Pulmonary artery endothelial cell (primary cell): ENCODE measurements around the gene FLII. TPM values are rescaled to one million over a fixed set of nuclear protein-coding genes. Genes with fewer than 3 reads are reported as not detected.

Experiments
- DNase-seq: peaks from one replicate; pipeline ENCODE4 v3.0.0-alpha.2; 2011; ENCODE audit warnings: low read depth, low spot score
- total RNA-seq: library from RNA; depleted of rRNA; stranded (reverse); fragments of >200 nt; gene quantifications from 2 replicates; pipeline ENCODE4 v1.2.3, GENCODE V29; 2014

FLII gene
- total RNA-seq, 1 donor from 2014 or later = 515 TPM

DNA sequence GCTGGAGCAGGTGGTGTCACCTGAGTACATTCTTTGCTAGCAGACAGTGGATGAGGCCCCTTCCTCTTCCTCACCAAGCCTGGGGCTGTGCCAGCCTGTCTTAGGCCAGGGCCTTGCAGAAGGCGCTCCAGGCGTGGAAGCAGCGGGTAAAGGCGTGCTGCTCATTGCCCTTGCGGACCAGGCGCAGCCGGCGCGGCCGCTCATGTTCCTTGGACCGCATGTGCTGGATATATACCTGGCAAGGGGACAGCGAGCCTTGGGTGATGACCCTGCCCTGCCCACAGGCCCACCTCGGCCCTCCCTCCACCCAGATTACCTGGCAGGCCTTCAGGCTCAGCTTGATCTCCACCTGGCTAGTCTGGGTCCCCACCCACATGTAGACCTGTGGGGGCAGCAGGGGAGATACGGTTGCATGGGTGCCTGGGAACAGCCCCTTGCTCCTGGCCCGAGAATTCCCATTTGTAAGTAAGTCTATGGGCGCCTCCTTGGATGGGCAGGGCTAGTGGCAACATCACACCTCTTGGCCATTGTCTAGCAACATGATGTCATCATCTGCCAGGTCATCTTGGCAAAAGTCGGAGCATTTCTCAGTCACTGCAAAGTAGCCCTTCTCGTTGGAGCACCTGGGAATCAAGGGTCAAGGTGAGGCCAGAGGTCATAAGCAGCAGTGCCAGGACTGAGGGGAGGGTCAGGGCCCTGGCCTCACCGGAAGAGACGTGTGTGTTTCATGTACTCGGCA lies 13.3 kb downstream of the FLII start:
- no peak for DNase-seq

DNA sequence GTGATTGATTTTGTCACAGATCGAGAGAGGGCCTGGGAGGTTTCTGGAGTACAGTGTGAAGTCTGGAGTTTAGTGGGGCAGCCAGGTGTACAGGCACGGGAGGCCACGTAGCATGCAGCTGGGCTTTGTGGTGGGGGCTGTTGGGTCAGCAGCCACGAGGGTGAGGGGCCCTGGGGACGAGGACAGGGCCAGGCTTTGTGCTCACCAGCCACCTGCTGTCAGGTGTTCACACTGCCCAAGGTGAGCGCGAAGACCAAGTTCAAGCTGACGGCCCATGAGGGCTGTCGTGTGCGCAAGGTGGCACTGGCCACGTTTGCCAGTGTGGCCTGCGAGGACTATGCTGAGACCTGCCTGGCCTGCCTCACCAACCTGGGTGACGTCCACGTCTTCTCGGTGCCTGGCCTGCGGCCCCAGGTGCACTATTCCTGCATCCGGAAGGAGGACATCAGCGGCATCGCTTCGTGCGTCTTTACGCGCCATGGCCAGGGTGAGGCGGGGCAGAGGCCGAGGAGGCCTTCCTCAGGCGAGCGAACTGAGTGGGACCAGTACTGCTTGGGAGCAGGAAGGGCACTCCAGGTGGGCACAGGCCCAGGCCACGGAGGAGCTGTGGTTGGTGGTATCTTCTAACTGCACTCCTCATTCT lies 17.2 kb downstream of the FLII start:
- DNase-seq = no peak

DNA sequence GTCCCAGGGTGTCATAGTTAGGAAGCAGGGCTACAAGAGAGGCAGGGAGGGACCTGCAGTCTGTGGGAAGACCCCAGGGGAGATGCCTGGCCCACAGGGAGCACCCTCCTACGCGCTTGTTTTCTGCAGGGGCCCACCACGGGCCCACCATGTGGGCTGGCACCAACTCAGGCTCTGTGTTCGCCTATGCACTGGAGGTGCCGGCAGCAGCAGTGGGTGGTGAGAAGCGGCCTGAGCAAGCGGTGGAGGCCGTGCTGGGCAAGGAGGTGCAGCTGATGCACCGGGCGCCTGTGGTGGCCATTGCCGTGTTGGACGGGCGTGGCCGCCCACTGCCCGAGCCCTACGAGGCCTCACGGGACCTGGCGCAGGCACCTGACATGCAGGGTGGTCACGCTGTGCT lies 18.1 kb downstream of the FLII start:
- DNase-seq = no peak

DNA sequence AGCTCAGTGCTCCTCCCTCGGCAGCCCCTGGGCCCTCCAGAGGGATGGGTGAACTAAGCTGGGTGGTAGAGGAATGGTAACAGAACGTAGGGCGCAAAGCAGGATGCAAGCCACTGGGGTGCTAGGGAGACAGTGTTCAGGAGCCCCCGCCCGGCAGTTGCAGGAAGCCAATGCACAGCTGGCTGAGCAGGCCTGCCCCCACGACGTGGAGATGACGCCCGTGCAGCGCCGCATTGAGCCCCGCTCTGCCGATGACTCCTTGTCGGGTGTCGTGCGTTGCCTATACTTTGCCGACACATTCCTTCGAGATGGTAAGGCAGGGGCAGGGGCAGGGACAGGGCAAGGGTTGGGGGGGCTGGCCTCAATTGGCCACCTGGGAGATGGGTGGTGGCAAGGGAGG lies 20.2 kb downstream of the FLII start:
- no peak for DNase-seq

DNA sequence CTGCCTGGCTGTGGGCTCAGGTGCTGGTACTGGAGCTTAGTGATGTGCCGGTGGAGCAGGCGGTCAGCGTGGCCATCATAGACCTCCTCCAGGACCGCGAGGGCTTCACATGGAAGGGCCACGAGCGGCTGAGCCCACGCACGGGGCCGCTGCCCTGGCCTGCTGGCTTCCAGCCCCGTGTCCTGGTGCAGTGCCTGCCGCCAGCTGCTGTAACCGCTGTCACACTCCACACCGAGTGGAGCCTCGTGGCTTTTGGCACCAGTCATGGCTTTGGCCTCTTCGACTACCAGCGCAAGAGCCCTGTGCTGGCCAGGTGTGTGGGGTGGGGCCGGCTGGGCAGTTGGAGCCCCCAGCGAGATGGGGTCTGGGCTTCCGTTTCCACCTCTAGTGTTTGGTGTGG lies 21.1 kb downstream of the FLII start:
- no peak for DNase-seq

DNA sequence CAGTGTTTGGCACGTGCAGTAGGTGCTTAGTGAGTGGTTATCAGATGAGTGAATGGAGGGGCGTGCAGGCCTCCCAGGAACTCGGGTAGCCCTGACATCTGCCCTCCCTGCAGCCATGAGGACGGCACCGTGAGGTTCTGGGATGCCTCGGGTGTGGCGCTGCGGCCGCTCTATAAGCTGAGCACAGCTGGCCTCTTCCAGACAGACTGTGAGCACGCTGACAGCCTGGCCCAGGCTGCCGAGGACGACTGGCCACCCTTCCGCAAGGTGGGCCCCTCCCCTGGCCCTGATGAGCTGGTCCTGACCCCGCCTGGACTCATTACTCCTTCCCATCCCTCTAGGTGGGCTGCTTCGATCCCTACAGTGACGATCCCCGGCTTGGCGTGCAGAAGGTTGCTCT lies 22.0 kb downstream of the FLII start:
- DNase-seq = no peak

DNA sequence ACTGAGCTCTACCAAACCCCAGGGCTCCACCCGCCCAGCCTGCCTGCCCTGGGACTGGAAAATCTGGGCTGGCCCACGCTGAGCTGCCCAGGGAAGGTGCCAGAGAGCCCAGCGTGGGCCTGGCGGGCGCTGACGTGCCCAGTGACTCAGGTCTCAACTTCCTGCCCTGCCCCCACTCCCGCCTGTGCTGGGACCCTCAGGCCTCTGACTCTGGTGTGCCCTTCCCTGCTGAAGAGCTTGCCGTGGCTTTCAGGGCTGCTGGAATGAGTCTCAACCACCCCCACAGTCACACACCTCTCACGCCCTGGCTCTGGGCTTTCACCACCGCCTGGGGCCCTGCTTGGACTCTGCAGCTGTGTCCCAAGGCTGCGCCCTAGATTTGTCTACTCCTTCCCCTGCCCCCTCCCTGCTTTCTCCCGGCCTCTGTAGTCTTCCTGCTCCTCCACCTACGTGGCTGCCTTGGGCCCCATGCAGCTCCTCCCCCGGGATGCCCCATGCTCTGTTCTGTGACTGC lies 22.7 kb downstream of the FLII start:
- DNase-seq = no peak

DNA sequence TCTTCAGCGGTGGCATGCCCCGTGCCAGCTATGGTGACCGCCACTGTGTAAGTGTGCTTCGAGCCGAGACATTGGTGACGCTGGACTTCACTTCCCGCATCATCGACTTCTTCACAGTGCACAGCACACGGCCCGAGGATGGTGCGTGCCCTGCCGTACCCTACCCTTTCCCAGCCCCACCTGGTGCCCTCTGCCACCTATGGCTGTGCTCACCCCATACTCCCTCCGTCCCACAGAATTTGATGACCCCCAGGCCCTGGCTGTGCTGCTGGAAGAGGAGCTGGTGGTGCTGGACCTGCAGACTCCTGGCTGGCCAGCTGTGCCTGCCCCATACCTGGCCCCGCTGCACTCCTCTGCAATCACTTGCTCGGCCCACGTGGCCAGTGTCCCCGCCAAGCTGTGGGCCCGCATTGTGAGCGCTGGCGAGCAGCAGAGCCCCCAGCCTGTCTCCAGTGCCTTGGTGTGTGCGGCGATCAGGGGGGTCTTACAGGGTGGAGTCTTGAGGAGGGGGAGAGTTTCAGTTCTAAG lies 23.6 kb downstream of the FLII start:
- no peak for DNase-seq

DNA sequence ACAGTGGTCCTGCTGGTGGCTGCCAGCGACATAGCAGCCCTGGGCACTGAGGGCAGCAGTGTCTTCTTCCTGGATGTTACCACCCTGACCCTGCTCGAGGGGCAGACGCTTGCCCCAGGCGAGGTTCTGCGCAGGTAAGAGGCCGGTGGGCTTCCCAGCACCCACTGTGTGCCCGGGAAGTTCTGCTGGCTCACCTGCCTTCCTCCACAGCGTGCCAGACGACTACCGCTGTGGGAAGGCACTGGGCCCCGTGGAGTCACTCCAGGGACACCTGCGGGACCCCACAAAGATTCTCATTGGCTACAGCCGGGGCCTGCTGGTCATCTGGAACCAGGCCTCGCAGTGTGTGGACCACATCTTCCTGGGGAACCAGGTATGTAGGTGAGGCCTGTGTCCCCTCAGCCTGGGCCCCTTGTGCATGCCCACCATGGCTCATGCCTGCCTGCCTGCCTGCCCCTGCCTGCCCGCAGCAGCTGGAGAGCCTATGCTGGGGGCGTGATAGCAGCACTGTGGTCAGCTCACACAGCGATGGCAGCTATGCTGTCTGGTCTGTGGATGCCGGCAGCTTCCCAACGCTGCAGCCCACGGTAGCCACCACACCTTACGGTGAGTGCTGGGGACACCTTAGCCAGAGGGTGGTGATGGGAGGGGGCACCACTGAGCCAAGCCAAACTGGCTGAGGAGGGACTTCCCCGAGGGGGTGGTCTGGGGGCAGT lies 24.6 kb downstream of the FLII start:
- DNase-seq = no peak

DNA sequence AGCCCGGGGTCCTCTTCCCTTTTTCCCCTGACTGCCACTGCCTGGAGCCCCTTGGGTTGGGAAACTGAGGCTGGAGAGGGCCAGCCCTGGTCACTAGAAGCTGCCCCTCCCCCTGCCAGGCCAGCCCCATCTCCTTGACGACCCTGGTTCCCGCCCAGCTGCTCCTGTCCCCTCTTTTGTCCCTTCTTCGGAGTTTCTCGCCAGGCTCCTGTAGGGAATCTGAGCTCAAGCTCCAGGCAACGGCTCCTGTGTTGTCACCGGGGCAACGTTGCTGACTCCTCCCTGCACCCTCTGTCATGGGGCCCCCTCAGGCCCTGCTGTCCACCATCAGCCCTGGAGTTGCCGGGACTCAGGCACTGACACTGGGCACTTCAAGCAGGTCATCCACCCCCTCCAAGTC lies 27.4 kb downstream of the FLII start:
- DNase-seq = no peak

DNA sequence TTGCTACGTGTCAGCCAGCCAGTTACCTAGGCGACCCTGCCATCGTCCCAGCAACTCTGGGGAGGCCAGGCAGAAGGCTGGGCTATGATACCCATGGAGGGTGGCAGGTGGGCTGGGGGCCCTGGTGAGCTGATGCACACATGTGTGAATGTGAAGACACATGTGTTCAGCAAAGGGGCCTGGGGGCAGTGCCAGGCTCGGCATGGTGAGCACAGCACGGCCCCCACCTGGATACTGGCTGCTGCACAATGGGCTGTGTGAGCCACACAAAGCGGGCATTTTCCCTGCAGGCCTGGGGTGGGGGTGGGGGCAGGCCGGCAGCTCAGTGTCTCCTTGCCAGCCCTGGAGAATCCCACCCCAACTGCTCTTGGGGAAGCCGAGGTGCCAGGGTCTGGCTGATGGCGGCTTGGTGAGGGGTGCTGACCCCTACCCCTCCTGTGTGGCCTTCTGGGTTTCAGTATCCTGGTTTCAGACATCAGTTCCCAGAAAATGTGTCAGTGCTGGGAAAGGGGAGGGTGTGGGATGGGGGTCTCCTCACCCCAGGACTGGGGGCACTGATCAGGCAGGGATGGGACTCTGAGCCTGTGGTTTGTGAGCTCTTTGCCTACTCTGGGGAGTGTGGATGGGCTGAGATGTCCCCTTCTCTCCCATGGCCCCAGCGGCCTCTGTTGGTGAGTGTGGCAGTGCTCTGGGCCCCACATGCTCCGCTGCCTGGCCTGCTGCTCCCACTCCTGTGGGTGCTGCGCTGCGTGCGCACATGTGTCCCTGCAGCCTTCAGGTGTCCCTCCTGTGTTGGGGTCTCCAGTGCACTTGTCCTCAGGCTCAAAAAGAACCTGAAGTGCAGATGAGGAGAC lies 28.0 kb downstream of the FLII start:
- DNase-seq = no peak

DNA sequence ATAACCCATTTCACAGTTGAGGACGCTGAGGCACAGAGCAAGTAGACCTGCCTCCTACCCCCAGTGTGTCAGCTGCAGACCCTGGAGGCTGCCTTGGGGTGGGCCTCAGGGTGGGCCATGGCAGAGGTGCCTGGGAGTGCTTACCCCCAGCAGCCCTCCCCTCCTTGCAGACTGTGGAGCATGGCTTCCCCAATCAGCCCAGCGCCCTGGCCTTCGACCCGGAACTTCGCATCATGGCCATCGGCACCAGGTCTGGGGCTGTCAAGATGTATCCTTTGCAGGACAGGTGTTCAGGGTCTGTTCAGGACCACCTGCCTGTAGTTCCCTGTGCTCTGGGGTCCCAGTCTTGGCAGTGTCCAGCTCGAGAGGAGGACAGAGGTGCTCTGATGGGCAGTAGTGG lies 28.8 kb downstream of the FLII start:
- no peak for DNase-seq

DNA sequence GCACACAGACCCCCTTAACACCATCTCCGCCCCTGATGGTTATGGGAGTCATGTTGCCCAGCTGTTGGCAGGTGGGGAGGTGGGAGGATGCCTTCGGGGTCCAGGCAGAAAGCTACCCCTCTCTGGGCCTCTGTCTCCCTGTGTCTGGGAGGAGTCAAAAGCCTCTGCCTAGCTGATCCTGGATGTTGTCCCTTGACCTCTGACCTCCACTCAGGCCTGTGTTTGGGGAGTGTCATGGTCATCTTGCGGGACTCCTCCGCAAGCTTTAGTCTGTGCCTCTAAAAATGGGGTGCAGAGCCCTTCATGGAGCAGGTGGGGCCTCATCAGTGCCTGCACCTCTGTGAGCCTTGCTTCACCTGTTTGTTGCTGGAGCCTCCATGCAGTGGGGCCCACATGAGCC lies 29.3 kb downstream of the FLII start:
- DNase-seq = no peak

DNA sequence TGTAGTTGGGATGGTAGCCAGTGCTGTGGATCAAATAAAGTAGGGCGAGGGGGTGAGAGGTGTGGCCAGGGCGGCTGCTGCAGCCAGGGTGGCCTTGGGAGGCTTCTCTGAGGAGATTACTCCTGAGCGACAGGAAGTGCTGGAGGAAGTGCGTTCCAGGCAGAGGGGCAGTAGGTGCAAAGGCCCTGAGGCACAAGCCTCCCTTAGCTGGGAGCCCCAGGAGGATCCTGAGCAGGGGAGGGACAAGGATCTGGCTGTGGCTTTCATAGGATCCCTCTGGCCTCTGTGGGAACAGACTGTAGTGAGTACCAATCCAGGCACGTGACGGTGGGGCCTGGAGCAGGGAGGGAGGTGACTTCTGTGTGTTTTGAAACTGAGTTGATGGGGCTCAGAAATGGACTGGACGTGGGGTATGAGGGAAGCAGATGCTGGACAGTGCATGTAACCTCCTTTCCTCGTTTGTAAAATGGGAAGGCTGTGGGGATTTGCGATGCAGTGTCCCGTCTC lies 30.3 kb downstream of the FLII start:
- no peak for DNase-seq

DNA sequence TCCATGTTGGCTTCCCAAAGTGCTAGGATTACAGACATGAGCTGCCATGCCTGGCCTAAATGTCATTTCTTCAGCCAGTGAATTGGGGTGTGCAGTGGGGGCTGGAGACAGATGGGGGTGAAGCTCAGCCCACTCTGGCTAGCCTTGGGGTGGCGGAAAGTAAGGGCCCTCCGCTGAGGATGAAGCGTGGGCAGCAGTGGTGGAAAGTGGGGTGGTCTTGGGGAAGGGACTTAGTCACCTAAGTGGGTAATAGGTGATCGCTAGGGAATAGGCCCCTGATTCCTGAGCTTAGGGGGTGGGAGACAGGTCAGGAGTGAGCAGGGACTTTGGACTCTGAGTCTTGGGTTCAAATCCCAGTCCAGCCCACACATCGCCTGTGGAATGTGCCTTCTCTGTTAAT lies 30.9 kb downstream of the FLII start:
- no peak for DNase-seq

DNA sequence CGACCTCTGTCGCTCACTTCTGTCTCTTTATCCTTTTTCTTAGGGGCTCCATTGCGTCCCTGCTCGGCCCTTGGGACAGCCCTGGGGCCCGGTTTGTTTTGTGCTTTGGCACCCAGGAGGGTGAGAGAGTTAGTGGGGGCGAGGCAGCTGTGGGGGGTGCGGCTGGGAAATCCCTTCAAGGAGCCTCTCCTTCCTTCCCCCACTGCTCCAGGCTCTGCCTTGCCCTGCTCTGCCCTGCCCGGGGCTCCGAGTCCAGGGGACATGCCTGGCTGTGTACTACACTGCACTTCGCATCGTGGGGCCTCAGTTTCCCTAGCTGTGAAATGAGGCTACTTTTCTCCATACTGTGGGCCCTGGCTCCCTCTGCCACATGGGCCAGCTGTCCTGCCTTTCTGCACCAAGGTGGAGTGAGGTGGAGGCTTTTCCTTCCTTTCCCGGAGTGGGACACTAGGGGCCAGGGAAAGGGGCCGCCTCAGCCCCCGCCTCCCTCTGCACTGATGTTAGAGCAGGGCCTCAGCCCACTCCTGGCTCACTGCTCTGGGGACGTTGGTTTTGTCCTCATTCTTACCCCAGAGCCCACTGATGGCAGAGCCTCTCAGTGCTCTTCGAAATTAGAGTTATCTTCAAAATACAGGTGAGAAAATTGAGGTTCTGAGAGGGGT lies 32.1 kb downstream of the FLII start:
- no peak for DNase-seq

DNA sequence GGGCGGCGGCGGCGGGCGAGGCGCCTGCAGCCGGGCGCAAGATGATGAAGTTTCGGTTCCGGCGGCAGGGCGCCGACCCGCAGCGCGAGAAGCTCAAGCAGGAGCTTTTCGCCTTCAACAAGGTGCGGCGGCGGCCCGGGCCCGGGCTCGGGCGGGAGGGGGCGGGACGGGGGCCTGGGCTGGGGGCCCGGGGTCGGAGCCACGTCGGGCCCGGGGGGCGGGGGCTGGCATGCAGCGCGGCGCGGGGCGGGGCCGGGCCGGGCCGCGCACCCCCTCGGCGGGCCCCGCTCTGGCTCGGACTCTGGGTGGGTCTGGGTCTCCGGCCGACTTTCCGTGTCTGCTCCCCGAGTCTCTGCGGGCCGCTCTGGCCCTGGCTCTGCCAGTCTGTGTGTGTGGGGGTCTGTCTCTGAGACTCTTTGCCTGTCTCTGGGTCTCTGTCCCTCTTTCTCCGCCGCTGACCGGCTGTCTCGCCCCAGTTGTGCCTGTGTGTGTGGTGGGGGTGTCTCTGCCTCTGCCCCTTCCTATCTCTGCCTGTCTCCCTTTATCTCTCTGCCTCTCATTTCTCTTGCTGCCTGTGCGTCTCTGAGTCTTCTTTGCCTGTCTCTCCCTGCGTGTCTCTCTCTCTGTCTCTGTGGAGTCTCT lies 32.8 kb downstream of the FLII start:
- no peak for DNase-seq

DNA sequence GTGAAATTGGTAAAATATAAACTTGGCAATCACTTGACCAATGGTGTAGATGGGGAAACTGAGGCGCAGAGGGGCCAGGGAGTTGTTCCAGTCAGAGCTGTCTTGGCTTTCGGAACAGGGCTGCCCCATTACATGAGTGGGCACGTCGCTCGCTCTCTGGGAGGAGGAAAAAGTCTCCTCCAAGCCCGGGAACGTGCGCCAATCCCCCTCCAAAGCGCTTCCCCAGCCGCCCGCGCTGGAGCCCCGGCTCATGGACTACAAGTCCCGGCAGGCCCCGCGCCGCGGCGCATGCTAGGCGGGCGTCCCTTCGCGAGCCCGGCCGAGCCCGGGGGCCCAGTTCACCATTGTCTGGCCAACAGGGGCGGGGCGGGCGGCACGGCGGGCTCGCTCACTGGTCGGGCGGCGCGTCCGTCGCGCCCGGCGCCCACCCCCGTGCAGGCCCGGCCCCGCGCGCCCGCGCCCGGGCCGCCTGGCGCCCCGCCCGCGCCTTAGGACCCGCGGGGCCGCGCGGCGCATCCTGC lies 33.4 kb downstream of the FLII start, which contains the start of gene LLGL1:
Gene LLGL1 (plus strand): TSS at position 515 of the 521 bp plus-strand sequence. CDS start 48 bp downstream, outside the sequence.
- peak; percentile 75 for DNase-seq

DNA sequence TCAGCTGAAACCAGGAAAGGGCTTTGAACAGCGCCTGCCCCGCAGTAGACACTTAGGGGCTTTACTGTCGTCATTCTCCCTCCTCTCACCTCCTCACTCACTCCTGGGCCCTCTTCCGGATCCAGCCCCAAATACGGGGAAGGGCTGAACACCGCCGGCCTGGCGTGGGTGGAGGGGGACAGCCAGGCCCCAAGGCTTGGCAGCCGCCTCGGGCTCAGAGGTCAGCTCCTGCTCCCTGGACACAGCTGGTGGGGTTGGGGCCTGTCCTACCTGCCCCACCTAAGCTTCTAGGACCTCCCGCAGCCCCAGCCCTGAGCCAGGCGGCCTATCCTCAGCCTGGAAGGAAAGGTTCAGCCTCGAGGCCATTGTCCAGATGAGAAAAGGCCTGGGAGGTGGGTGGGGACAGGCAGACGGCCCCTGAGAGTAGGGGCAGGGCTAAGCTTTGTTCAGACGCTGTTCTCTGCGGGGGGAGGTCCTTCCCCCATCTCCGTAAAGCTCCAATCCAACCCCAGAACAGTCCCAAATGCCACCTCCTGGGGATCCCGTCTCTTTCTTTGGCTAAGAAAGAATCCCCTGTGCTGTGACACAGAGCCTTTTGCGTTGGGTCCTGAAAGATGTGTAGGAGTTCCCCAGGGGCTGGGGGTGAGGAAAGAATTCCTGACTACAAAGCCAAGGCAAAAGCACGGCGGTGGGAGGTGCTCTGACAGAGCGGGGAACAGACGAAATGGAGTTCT lies 34.0 kb downstream of the FLII start:
- DNase-seq = no peak
